ENCODE data around the gene TFF2. TPM values are rescaled to one million over a fixed set of nuclear protein-coding genes. Genes with fewer than 3 reads are reported as not detected.

TFF2 gene
- total RNA-seq, 2 experiments from 2014 or later: not detected

GRCh38 chr21:42384989-42385388 is 34.2 kb upstream of the TFF2 start:
- POLR2A ChIA-PET: no interaction called here
- DNase-seq (no peak), ATAC-seq (no peak)
- Mint-ChIP-seq H3K4me3 (no peak overlapping the region), H3K27me3 (no peaks in the 10 kb centered on the region), H3K36me3 (ENCODE audit: low read depth) (peaks cover 95% of the 10 kb centered on the region), H3K27ac (peak overlapping the region; percentile 55), H3K4me1 (ENCODE audit: low read depth) (peaks cover 47% of the 10 kb centered on the region), H3K9me3 (peaks cover 6% of the 10 kb centered on the region)
- intact Hi-C loops (cut with micrococcal nuclease): no loop called here
- no peak for TF ChIP-seq CTCF (IDR thresholded peaks at IDR 0.05)
- CTCF ChIA-PET: no interaction called here

- TF ChIP-seq CTCF (IDR thresholded peaks at IDR 0.05): no peak
- no peak overlapping the region for H3K27ac Mint-ChIP-seq
- CTCF ChIA-PET: no interaction called here
- H3K4me1 Mint-ChIP-seq (ENCODE audit: low read depth): peaks cover 40% of the 10 kb centered on the region
- H3K9me3 Mint-ChIP-seq: peaks cover 6% of the 10 kb centered on the region
- H3K27me3 Mint-ChIP-seq: no peaks in the 10 kb centered on the region
- H3K4me3 Mint-ChIP-seq: no peak overlapping the region
- intact Hi-C loops (cut with micrococcal nuclease): no loop called here
- H3K36me3 Mint-ChIP-seq (ENCODE audit: low read depth): peaks cover 92% of the 10 kb centered on the region
- ATAC-seq (no peak), DNase-seq (no peak)
- POLR2A ChIA-PET: no interaction called here
These were observed 33.6 kb upstream of the TFF2 start for GRCh38 chr21:42384156-42384945.

GRCh38 chr21:42383331-42383730 is 32.5 kb upstream of the TFF2 start:
- DNase-seq: no peak
- Mint-ChIP-seq H3K36me3 (ENCODE audit: low read depth) (peaks cover 83% of the 10 kb centered on the region), H3K27me3 (no peaks in the 10 kb centered on the region), H3K4me1 (ENCODE audit: low read depth) (peaks cover 33% of the 10 kb centered on the region), H3K9me3 (peaks cover 6% of the 10 kb centered on the region), H3K27ac (no peak overlapping the region), H3K4me3 (no peak overlapping the region)
- intact Hi-C loops (cut with micrococcal nuclease): no loop called here
- no peak for ATAC-seq
- ChIA-PET POLR2A (no interaction called here), CTCF (no interaction called here)
- no peak for TF ChIP-seq CTCF (IDR thresholded peaks at IDR 0.05)

- ChIA-PET CTCF (interaction anchor here (0.6 to 2.5 kb wide), 3 partner anchors 9 to 41 kb away, joined by 3 to 13 read pairs (median 3); no protein-coding TSS in a partner anchor), POLR2A (interaction anchor here (2.1 kb wide), 1 partner anchor 11 kb away, joined by 7 read pairs; no protein-coding TSS in a partner anchor)
- H3K4me1 Mint-ChIP-seq (ENCODE audit: low read depth): peaks cover 31% of the 10 kb centered on the region
- peaks cover 80% of the 10 kb centered on the region for H3K36me3 Mint-ChIP-seq (ENCODE audit: low read depth)
- H3K4me3 Mint-ChIP-seq: no peak overlapping the region
- DNase-seq (no peak), ATAC-seq (no peak)
- H3K27me3 Mint-ChIP-seq: no peaks in the 10 kb centered on the region
- no peak overlapping the region for H3K27ac Mint-ChIP-seq
- no peak for TF ChIP-seq CTCF (IDR thresholded peaks at IDR 0.05)
- H3K9me3 Mint-ChIP-seq: peaks cover 6% of the 10 kb centered on the region
- intact Hi-C loops (cut with micrococcal nuclease): no loop called here
These were observed 32.1 kb upstream of the TFF2 start for GRCh38 chr21:42382915-42383314.

- Mint-ChIP-seq H3K4me1 (ENCODE audit: low read depth) (peaks cover 20% of the 10 kb centered on the region), H3K9me3 (peaks cover 6% of the 10 kb centered on the region), H3K27ac (no peak overlapping the region), H3K27me3 (no peaks in the 10 kb centered on the region), H3K4me3 (no peak overlapping the region), H3K36me3 (ENCODE audit: low read depth) (peaks cover 79% of the 10 kb centered on the region)
- ChIA-PET POLR2A (interaction anchor here (0.7 to 2.1 kb wide), 5 partner anchors 12 to 143 kb away, joined by 3 to 7 read pairs (median 3); partner anchors contain the start of gene UBASH3A), CTCF (interaction anchor here (0.7 to 2.5 kb wide), 25 partner anchors 9 to 236 kb away, joined by 3 to 15 read pairs (median 4); partner anchors contain the start of gene UBASH3A)
- DNase-seq (peak; percentile 53), ATAC-seq (peak; percentile 68)
- peak; percentile 70 for TF ChIP-seq CTCF (IDR thresholded peaks at IDR 0.05)
- intact Hi-C loops (cut with micrococcal nuclease): no loop called here
These were observed 30.7 kb upstream of the TFF2 start for GRCh38 chr21:42381347-42381984.

All from activated CD8-positive, alpha-beta T cell treated with anti-CD3 and anti-CD28 coated beads for 36 hours (primary cell).